HG03097 (cell line): ENCODE results near the gene NSMCE4A.
A peak's percentile ranks its signal among the peaks of the same experiment; 100 is the strongest.
"Not testable (repeated sequence)": the region's sequence is repeated elsewhere in the genome, so short reads cannot be mapped to it uniquely, and the experiment has no call there.

ENCODE experiments used
- ATAC-seq: cut with Tn5 transposase; IDR thresholded peaks from one replicate; pipeline ENCODE4 v1.9.1; 2021; ENCODE audit not compliant: unreplicated experiment, low FRiP score

The NSMCE4A gene

GRCh38 chr10:121942749-121943416 lies 32.1 kb downstream of the NSMCE4A start:
- ATAC-seq: no peak

GRCh38 chr10:121941532-121941931 lies 33.5 kb downstream of the NSMCE4A start:
- ATAC-seq: no peak

GRCh38 chr10:121936295-121936694 lies 38.7 kb downstream of the NSMCE4A start:
- ATAC-seq: no peak

- no peak for ATAC-seq
Measured at GRCh38 chr10:121935702-121936101, 39.3 kb downstream of the NSMCE4A start.

- not testable (repeated sequence) for ATAC-seq
Measured at GRCh38 chr10:121930268-121931085, 44.5 kb downstream of the NSMCE4A start.

GRCh38 chr10:121929585-121930267 lies 45.3 kb downstream of the NSMCE4A start:
- ATAC-seq: not testable (repeated sequence)

GRCh38 chr10:121928528-121928884 lies 46.5 kb downstream of the NSMCE4A start:
- no peak for ATAC-seq

- ATAC-seq: peak; percentile 71
Measured at GRCh38 chr10:121927841-121928527, 47.0 kb downstream of the NSMCE4A start, which contains the start of gene ATE1. TSS of gene ATE1 (minus strand) at chr10:121928031. CDS start at chr10:121927949, 82 bp downstream.

- ATAC-seq: peak; percentile 51
Measured at GRCh38 chr10:121927318-121927840, 47.6 kb downstream of the NSMCE4A start.

GRCh38 chr10:121926671-121927317 lies 48.2 kb downstream of the NSMCE4A start:
- peak; percentile 7 for ATAC-seq

- ATAC-seq: no peak
Measured at GRCh38 chr10:121926157-121926556, 48.9 kb downstream of the NSMCE4A start.

GRCh38 chr10:121921238-121921931 lies 53.6 kb downstream of the NSMCE4A start:
- ATAC-seq: no peak

- no peak for ATAC-seq
Measured at GRCh38 chr10:121919666-121920065, 55.4 kb downstream of the NSMCE4A start.

GRCh38 chr10:121918800-121919199 lies 56.2 kb downstream of the NSMCE4A start:
- not testable (repeated sequence) for ATAC-seq

GRCh38 chr10:121914661-121915060 lies 60.4 kb downstream of the NSMCE4A start:
- no peak for ATAC-seq

GRCh38 chr10:121911421-121911697 lies 63.7 kb downstream of the NSMCE4A start:
- ATAC-seq: no peak

GRCh38 chr10:121910673-121911420 lies 64.2 kb downstream of the NSMCE4A start:
- ATAC-seq: no peak
